CD4-positive, alpha-beta T cell treated with Interleukin-6 at 100 ng/mL for 8 hours (primary cell): Measurements from ENCODE around the gene BTRC.

Source experiments
- DNase-seq: peaks from one replicate; pipeline ENCODE4 v3.0.0-alpha.2; 2020; ENCODE audit warnings: mixed read lengths, low spot score

Gene BTRC

GRCh38 chr10:101484175-101484745, 130.3 kb downstream of the BTRC start:
- no peak for DNase-seq

GRCh38 chr10:101485207-101485606, 131.2 kb downstream of the BTRC start:
- no peak for DNase-seq

GRCh38 chr10:101485681-101486554, 132.0 kb downstream of the BTRC start:
- no peak for DNase-seq

GRCh38 chr10:101487399-101487798, 133.4 kb downstream of the BTRC start:
- no peak for DNase-seq

GRCh38 chr10:101489355-101489754, 135.4 kb downstream of the BTRC start:
- DNase-seq: no peak

- DNase-seq: no peak
Observed at GRCh38 chr10:101490026-101490425, 136.1 kb downstream of the BTRC start.

GRCh38 chr10:101492205-101492604, 138.2 kb downstream of the BTRC start:
- DNase-seq: no peak

- DNase-seq: no peak
Observed at GRCh38 chr10:101492814-101493213, 138.8 kb downstream of the BTRC start.

- no peak for DNase-seq
Observed at GRCh38 chr10:101493249-101493648, 139.3 kb downstream of the BTRC start.

- DNase-seq: no peak
Observed at GRCh38 chr10:101493782-101494281, 139.9 kb downstream of the BTRC start.

GRCh38 chr10:101494650-101495049, 140.7 kb downstream of the BTRC start:
- no peak for DNase-seq

- no peak for DNase-seq
Observed at GRCh38 chr10:101495324-101495925, 141.5 kb downstream of the BTRC start.

- no peak for DNase-seq
Observed at GRCh38 chr10:101504438-101504837, 150.5 kb downstream of the BTRC start.

- no peak for DNase-seq
Observed at GRCh38 chr10:101506829-101507661, 153.1 kb downstream of the BTRC start.

GRCh38 chr10:101507828-101508227, 153.9 kb downstream of the BTRC start:
- no peak for DNase-seq

GRCh38 chr10:101511938-101512337, 158.0 kb downstream of the BTRC start:
- no peak for DNase-seq

- no peak for DNase-seq
Observed at GRCh38 chr10:101512738-101513137, 158.8 kb downstream of the BTRC start.

GRCh38 chr10:101513733-101514132, 159.8 kb downstream of the BTRC start:
- no peak for DNase-seq

GRCh38 chr10:101525848-101526247, 171.9 kb downstream of the BTRC start:
- no peak for DNase-seq

GRCh38 chr10:101529207-101529606, 175.2 kb downstream of the BTRC start:
- DNase-seq: no peak

- DNase-seq: no peak
Observed at GRCh38 chr10:101529725-101530553, 176.0 kb downstream of the BTRC start.
